ENCODE results near the gene HEXIM2.
A peak's percentile ranks its signal among the peaks of the same experiment; 100 is the strongest.

The HEXIM2 gene

GRCh38 chr17:45128331-45128730 lies 33.3 kb upstream of the HEXIM2 start:
- DNase-seq (ENCODE audit: low read depth) = no peak

GRCh38 chr17:45128989-45129388 lies 32.7 kb upstream of the HEXIM2 start:
- no peak for DNase-seq (ENCODE audit: low read depth)

DNA sequence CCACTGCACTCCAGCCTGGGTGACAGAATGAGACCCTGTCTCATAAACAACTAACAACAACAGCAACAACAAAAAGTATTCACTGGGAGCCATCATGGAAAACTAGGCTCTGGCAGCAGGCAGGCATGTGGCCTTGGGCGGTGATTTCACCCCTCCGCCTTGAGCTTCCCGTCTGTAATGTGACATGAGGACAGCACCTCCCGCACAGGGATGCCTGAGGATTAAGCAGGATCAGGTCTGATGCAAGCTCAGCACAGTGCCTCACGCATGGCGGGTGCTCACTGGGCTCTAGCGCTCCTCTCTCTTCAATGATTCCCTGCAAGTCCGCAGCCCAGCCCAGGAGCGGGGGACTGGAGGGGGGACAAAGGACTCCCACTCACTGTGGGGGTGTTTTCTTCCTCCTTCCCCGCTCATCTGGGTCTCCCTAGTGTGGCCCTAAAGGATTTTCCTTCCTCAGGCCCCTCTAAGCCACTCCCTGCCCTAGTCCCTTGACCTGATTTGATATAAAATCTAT lies 32.2 kb upstream of the HEXIM2 start:
- no peak for DNase-seq (ENCODE audit: low read depth)

DNA sequence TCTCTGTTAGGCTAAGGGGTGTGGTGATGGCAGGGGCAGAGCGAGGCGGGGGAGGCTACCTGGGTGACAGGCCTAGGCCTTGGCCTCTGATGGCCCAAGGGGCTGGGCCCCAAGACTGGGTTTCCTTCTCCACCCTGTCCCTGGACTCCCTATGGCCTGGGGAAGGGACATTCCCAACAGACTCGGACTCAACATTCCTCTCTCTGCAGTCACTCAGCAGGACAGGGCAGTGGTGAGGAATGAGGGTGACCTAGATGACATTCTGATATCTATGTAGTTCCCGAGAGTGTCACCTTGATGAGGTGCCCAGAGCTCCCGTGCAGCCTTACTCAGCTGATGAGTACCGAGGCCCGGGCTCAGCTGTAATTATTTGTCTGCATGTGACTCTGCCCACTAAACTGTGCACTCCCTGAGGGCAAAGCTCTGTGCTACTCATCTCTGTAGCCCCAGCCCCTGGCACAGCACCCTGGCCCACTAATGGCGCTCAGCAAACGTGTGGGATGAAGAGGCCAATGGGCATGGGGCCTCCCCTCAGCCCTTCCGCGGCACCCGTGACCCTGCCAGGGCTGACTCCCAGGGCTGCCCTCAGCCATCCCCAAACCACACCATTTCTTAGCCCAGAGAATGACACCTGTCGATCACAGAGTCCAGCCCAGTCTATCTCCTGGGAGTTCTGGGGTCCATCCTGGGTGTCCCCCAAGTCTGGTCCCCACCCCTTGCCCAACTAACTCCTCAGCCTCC lies 31.6 kb upstream of the HEXIM2 start:
- DNase-seq (ENCODE audit: low read depth) = no peak

DNA sequence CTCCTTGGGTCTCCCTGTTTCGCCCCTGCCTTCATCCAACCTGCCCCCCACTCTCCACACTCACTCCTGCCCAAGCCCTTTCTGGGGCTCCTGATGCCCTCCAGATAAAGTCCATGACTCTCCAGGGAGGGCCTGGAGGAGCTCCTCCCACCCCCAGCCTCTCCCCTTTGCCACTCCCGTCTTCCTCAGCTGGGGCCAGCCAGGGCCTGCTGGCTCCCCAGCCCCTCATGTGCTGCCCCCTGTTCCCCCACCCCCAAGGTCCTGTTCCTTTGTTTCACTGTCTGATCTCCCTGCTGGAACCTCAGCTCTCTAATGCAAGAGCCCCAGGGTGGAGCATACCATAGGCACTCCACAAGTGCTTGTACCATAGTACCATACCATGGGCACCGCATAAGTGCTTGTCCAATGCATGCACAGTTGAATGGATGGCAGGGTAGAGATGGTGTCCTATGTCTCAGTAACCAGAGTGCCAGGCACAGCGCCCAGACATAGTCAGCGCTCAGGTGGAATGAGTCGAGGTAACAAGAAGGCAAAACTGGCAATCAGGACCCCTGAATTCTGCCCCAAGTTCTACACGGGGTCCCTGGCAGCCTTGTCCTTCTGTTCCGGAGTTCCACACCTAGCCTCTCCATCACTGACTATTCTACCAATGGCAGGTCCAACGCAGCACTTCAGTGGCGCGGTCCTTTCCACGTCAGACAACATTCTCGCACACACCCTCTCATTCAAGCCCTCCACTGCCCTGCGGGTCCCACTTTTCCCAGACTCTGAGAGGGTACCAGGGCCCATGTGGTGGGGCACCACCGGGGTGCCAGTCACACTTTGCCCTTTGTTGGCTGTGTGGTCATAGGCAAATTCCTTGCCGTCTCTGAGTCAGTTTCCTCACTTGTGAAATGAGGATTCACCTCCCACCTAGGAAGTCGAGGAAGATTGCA lies 30.7 kb upstream of the HEXIM2 start:
- no peak for DNase-seq (ENCODE audit: low read depth)

- DNase-seq (ENCODE audit: low read depth) = no peak
Measured at GRCh38 chr17:45131616-45132319, 29.9 kb upstream of the HEXIM2 start.

DNA sequence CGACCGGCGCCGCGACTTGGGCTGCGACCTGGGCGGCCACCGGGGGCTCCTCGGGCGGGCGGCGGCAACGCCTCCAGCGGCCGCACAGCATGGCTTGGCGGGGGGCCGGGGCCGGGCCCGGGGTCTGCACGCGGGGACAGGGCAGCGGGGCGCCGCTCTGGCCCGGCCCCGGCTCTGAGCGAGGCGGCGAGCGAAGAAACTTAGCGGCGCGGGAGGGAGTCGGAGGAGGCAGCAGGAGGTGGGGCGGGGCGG lies 29.4 kb upstream of the HEXIM2 start, which contains the start of gene PLCD3:
Gene PLCD3, minus strand, starts transcription at position 196 of the 252 bp plus-strand sequence. Its CDS starts 105 bp downstream, at position 91.
- no peak for DNase-seq (ENCODE audit: low read depth)

DNA sequence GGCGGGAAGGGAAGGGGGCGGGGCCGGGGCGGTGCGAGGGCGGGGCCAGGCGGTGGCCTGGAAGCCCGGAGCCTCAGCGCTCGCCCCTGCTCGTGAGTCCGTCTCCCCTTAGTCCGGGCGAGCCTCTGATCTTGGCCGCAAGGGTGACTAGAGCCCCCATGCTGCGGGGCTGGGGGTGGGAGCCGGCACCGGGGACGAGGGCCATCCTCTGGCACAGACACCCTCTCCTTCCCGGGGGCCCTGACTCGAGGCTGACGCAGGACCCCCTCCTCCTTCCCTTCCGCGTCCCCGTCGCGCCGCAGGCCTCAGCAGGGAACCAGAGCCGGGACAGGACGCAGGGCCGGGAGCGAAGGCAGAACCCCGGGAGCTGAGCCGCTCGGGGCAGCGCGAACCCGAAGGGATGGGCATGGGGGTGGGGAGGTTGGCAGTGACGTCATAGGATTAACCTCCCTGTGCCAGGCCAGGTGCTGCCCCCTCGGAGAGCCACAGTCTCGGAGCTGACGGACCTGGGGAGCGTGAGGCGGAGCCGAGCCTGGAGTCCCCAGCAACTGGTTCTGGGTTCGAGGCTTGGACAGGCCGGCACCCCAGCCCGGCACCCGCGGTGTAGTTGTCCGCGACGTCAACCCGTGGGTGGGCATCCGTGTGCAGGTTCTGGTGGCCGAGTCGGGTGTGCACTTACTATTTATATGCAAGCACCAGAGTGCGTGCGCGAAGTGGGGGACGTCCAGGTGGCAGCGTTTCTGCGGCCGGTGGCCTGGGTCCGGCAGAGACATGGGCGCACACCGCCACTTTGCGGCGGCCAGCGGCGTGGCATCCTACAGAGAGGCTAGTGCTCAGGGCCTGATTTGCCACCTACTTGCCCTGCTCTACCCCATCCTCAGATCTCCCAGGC lies 28.9 kb upstream of the HEXIM2 start:
- DNase-seq (ENCODE audit: low read depth) = peak; percentile 55

DNA sequence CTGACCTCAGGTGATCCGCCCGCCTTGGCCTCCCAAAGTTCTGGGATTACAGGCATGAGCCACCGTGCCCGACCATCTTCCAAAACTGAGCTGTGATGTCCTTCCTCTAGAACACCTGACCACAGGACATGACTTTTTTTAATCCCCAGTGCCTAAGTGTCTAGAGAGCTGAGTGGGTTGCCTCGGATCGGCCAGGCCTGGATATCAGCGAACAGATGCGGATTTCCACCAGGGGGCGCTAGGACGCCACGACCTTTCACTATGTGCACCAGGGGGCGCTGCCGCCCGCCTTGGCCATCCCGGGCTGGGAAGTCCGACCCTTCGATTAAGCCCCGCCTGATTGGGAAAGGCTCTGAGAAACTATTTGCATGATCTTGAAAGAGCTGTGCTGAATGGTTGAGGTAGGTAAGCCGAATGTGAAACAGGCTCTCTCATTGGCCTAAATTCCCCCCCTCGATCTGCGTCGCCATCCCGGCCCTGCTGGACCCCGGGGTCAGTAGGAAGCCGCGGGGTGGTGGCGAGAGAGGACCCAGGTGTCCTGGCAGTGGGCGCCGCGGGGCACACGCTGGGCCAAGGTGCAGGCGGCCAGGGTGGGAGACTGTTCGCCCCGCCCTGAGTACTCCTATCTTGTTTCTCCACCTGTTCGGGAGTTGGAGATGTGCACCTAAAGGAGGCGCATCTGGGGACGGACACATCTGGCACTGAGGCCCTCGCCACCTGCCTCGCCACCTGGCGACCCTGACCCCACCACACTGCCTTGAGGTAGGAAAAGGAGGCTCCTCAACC lies 26.3 kb upstream of the HEXIM2 start, which contains the start of gene ACBD4:
Gene ACBD4, plus strand, starts transcription at position 496 of the 786 bp plus-strand sequence. CDS start 458 bp downstream, outside the sequence.
- DNase-seq (ENCODE audit: low read depth) = peak; percentile 97

DNA sequence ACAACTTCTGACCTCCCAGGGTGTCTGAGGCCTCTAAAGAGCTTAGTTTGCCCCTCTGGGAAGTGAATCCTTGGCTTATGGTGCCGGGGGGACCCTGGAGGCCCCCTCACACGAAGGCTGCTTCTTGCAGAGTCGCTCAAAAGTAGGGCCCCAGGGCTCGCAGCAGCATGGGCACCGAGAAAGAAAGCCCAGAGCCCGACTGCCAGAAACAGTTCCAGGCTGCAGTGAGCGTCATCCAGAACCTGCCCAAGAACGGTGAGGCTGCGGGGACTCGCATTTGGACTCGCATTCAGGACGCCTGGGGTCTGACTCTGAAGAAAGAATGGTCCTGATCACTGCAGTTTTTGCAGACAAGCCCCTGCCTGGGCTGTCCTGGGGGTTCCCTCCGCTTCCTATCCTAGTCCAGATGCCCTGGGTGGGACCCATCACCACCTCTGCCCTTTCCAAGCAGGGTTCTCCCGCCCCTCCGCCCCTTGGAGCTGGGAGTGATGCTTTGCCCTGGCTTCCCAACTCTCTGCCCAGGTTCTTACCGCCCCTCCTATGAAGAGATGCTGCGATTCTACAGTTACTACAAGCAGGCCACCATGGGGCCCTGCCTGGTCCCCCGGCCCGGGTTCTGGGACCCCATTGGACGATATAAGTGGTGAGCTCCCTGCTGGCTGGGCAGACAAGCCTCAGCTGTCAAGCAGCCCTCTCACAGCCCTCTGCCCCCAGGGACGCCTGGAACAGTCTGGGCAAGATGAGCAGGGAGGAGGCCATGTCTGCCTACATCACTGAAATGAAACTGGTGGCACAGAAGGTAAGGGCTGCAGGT lies 25.5 kb upstream of the HEXIM2 start:
- no peak for DNase-seq (ENCODE audit: low read depth)

DNA sequence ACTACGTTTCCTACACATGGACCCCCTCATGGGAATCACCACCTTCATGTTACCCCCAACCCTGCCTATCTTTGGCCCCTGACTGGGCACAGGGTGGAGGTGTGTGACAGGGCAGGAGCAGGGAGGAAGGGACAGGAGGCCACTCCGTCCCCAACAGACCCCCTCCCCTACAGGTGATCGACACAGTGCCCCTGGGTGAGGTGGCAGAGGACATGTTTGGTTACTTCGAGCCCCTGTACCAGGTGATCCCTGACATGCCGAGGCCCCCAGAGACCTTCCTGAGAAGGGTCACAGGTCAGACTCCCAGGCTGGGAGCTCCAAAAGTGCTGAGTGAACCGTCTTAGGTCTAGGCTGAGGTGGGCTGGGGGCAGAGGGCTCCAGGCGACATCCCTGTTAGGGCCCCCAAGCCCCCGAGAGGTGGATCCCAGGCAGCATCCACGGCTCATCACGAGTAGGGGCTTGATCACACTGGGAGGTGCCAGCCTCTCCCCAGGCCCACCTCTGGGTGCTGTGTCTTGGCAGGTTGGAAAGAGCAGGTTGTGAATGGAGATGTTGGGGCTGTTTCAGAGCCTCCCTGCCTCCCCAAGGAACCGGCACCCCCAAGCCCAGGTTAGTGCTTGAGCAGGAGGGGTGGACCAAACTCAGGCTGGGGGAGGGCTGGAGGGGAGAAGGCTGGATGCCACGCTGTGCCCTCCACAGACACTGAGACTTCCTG lies 24.7 kb upstream of the HEXIM2 start:
- no peak for DNase-seq (ENCODE audit: low read depth)

DNA sequence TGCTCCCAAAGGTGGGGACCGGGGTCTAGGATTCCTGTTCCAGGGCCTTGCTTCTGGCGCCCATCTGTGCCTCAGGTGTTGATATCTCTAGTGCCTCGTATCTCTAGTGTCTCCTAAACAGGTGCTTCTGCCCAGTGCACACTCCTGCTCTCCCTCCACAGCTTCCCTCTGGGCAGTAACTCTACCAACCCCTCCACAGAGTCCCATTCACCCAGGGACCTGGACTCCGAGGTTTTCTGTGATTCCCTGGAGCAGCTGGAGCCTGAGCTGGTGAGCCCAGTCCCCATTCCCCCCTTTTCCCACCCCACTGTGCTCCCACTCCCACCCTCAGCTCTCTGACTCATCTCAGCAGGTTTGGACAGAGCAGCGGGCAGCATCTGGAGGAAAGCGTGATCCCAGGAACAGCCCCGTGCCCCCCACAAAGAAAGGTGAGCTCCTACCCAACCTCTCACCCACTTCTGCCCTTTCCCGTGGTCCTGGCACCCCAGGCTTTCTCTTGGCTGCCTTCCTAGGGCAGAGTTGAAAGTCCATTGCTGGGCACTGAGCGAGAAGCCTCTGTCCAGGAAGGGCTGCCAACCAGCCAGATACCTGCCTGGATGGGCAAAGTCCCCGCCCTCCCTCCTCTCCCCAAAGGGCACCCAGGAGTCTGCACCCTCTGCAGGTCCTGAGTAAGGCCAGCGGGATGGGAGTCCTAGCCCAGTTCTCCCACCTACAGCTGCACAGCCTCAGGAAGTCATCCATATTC lies 23.9 kb upstream of the HEXIM2 start:
- DNase-seq (ENCODE audit: low read depth) = no peak

DNA sequence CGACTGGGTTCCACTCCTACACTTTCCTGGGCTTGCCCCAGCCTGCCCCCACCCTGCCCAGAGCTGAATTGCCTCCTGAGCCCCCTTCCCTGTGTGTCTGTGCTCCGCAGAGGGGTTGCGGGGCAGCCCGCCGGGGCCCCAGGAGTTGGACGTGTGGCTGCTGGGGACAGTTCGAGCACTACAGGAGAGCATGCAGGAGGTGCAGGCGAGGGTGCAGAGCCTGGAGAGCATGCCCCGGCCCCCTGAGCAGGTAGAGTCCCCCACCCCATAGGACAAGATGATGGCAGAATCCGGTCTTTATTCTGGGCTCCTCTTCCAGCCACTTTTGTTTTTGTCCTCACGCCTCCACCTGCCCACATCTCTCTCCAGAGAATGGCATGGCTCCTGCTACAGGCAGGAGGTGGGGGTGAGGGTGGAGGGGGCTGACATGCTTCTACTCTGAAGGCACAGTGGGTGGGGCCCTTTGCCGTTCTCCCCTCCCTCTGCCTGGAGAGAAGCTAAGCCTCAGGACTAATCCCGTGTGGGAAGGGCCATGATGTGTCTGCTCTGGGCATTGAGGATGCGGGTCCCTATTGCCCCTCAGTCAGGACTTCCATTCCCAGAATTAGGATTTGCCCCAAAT lies 22.7 kb upstream of the HEXIM2 start:
- DNase-seq (ENCODE audit: low read depth) = no peak

DNA sequence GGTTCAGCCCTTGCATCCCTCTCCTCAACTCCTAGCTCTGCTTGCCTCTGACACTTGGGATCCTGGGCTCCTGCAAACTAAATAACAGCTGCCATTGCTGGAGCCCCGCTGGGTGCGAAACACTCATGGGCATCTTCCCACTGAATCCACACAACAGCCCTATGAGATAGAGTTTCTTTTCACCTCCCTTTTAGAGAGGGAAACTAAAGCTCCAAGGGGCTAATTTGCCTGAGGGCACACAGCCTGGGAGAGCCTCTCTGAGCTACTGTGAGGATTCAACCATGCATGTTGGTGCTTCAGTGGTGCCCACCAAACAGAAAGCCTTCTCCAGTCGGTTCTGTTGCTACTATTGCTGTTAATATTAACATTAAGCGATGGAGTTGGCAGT lies 22.1 kb upstream of the HEXIM2 start:
- no peak for DNase-seq (ENCODE audit: low read depth)

DNA sequence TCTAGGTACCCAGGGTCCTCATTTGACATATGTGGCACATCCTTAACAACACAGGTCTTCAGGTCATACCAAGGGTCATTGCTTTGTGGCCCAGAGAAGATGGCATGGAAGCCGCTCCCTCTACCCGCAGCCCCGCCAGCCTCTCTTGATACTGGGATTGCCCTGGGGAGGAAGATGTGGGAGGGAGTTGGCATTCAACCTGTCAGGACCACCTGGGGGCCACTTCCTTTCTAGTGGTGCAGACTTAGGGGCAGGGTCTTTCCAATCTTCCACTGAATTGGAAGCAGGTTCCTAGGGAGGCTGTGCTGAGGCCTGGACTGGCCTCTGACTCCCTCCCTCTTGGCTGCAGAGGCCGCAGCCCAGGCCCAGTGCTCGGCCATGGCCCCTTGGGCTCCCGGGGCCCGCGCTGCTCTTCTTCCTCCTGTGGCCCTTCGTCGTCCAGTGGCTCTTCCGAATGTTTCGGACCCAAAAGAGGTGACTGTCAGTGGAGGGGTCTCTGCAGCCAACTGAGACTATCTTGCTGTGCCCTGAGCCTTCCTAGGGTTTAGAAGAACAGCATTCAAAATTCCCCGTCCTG lies 18.5 kb upstream of the HEXIM2 start:
- no peak for DNase-seq (ENCODE audit: low read depth)

DNA sequence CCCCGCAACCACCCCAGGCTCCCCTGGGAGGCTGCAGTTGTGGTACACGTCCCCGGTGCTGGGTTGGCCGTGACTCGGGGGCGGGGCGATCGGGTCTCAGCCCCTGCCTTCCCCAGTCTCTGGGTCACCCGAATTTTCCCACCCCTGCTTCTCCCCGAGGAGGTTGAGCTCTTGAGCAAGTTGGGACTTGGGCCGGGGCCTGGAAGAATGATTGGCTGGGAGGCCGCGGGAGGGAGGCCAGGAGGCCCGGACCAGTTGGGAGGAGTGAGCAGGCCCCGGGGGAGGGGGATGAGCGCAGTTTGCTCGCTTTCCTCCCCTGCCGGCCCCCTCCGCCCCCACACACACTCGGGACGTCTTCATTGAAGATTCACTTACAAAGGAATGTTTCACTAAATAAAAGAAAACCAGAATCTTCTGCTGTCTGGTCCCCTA lies 17.9 kb upstream of the HEXIM2 start:
- no peak for DNase-seq (ENCODE audit: low read depth)
